Measurements from ENCODE around the gene HGFAC. TPM values are rescaled to one million over a fixed set of nuclear protein-coding genes. Genes with fewer than 3 reads are reported as not detected.

The HGFAC gene
- total and polyA plus RNA-seq, 2 experiments from 2014 or later: 2.0 to 2.3 TPM

- Histone ChIP-seq H3K27ac (no peak overlapping the region), H3K9me3 (ENCODE audit: low read depth) (no peaks in the 10 kb centered on the region), H3K4me1 (ENCODE audit: low read depth) (no peaks in the 10 kb centered on the region), H3K4me3 (no peak overlapping the region), H3K27me3 (no peaks in the 10 kb centered on the region), H3K36me3 (no peaks in the 10 kb centered on the region)
- no peak for TF ChIP-seq CTCF (IDR thresholded peaks at IDR 0.05; ENCODE audit: low read depth, low read length)
- DNase-seq (ENCODE audit: low read depth in 1 of 2, low spot score in 1 of 2): no peak
Measured at GRCh38 chr4:3433138-3433869, 8.5 kb upstream of the HGFAC start.

DNA sequence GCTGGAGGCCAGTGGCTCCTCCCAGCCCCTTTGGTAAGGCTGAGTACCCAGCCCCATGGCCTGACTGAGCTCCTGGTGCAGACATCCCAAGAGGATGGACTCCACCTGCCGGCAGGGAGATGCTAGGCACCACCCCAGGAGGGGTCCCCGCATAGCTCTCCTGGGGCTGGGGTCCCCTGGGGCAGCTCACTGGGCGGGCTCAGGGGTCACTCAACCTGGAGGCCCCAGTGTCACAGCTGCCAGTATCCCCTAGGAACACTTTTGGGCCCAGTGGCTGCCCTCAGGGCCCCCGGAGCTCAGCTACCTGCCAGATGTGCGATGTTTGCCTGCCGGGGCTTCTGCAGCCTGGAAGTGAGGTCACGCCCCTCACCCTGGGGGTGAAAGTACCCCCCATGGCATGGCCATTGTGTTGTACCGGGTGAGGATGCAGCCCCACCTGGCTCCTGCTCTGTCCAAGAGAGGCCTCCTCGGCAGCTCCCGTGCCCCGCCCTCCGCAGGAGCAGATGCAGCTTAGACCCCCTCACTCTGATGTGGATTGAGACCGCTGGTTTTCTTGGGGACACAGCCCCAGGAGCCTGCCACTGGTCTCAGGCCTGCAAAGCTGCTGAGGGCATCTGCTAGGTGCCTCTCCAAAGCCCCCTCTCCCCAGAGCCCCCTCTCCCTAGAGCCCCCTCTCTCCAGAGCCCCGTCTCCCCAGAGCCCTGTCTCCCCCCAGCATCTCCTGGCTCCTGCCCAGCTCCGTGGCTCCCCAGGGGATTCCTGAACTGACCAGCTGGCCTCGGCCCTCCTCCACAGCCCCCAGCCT is 6.7 kb upstream of the HGFAC start:
- TF ChIP-seq CTCF (IDR thresholded peaks at IDR 0.05; ENCODE audit: low read depth, low read length): peak; percentile 18
- Histone ChIP-seq H3K36me3 (no peaks in the 10 kb centered on the region), H3K4me1 (ENCODE audit: low read depth) (no peaks in the 10 kb centered on the region), H3K9me3 (ENCODE audit: low read depth) (no peaks in the 10 kb centered on the region), H3K4me3 (no peak overlapping the region), H3K27me3 (no peaks in the 10 kb centered on the region), H3K27ac (no peak overlapping the region)
- DNase-seq (ENCODE audit: low read depth in 1 of 2, low spot score in 1 of 2): no peak

DNA sequence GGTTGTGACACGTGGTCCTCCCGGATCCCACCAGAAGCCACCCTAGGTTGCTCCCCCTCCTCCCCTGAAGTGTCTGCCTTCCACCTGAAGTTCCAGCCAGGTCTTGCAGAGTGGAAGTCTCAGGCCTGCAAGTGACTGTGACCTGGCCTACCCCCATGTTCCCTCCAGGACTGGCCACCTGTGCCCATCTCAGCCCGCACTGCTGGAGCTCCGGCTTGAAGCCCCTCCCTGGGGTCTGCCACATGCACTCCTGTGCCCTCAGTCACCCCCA is 6.1 kb upstream of the HGFAC start:
- H3K4me1 ChIP-seq (ENCODE audit: low read depth): no peaks in the 10 kb centered on the region

DNA sequence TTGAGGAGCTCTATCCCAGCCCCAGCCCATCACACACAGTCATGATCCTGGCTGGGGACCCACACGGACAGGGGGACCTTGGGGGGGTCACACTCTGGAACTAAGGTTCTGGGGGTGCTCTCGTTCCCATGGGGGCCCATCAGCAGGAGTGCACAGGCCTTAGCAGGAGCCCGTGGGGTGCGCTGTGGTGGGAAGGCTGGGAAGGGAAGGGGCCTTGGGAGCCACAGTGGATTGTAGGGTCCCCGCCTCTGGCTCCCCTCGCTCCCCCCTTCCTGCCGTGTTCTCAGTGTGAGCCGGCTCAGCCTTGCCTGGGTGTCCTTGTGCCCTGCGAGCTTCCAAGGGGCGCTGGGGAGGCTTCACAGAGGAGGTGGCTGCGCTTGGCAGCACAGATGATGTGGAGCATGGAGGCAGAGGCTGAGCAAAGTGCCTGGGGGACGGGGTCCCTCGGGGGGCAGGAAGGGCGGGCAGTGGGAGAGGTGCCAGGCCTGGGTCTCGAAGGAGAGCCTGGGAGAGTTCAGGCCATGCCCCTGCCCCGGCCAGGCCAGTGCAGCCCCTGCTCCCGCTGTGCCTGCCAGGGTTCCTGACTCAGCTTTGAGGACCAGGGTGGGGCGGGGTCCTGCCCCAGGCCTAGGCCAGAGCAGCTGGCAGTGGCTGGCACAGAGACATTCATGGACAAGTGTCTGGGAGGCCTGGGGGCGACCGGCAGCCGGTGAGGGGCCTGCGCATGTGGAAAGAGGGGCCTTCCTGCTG is 5.5 kb upstream of the HGFAC start:
- H3K9me3 ChIP-seq (ENCODE audit: low read depth): no peaks in the 10 kb centered on the region
- no peak overlapping the region for H3K4me3 ChIP-seq
- H3K27ac ChIP-seq: no peak overlapping the region
- no peak for TF ChIP-seq CTCF (IDR thresholded peaks at IDR 0.05; ENCODE audit: low read depth, low read length)
- no peak for DNase-seq (ENCODE audit: low read depth in 1 of 2, low spot score in 1 of 2)
- no peaks in the 10 kb centered on the region for H3K4me1 ChIP-seq (ENCODE audit: low read depth)
- H3K36me3 ChIP-seq: no peaks in the 10 kb centered on the region
- no peaks in the 10 kb centered on the region for H3K27me3 ChIP-seq

More for the DNA sequence above, 6.1 kb upstream of the HGFAC start:
- Histone ChIP-seq H3K36me3 (no peaks in the 10 kb centered on the region), H3K27me3 (no peaks in the 10 kb centered on the region), H3K9me3 (ENCODE audit: low read depth) (no peaks in the 10 kb centered on the region), H3K4me3 (no peak overlapping the region), H3K27ac (no peak overlapping the region)
- no peak for TF ChIP-seq CTCF (IDR thresholded peaks at IDR 0.05; ENCODE audit: low read depth, low read length)
- no peak for DNase-seq (ENCODE audit: low read depth in 1 of 2, low spot score in 1 of 2)

DNA sequence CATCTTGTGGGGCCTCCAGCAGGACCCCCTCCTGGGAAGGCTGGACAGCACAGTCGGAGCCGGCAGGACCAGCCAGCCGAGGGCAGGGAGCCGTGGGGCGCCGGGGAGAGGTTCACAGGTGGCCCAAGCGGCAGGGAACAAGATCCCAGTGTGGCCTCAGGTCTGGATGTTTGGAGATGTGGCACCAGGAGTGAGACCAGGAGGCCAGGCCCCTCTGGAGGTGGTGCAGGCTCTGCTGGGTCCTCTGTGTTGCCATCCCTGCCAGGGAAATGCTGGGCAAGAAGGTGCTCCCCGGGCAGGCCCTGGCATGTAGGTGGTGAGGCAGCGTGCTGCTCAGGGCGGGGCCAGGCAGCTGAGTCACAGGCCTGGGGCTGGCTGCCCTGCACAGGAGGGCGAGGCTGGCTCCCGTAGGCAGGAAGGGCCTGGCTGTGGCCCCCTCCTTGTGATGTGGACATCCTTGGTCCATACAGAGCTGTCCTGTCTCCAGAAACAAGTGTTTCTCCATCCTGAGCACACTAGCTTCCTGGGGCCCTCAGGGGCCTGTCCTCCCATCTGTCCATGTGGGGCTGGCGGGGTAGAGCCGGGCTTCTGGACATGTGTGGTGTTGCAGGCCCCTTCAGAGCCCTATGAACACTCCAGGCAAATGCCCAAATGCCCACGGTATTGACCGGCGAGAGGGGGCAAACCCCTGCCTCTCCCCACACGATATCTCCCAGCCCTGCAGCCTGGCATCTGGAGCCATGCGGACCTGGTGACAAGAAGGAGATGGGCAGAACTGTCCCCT is 4.8 kb upstream of the HGFAC start:
- H3K4me3 ChIP-seq: no peak overlapping the region
- peak in 1 of 2 donors; percentile 25 for DNase-seq (ENCODE audit: low read depth in 1 of 2, low spot score in 1 of 2)
- TF ChIP-seq CTCF (IDR thresholded peaks at IDR 0.05; ENCODE audit: low read depth, low read length): no peak

More for the DNA sequence above, 4.8 kb upstream of the HGFAC start:
- Histone ChIP-seq H3K27me3 (no peaks in the 10 kb centered on the region), H3K9me3 (ENCODE audit: low read depth) (no peaks in the 10 kb centered on the region), H3K36me3 (no peaks in the 10 kb centered on the region), H3K27ac (no peak overlapping the region), H3K4me1 (ENCODE audit: low read depth) (no peaks in the 10 kb centered on the region)

All from cardiac muscle cell (in vitro differentiated cells and primary cell).